Measurements from ENCODE around the gene FILIP1L.

DNA sequence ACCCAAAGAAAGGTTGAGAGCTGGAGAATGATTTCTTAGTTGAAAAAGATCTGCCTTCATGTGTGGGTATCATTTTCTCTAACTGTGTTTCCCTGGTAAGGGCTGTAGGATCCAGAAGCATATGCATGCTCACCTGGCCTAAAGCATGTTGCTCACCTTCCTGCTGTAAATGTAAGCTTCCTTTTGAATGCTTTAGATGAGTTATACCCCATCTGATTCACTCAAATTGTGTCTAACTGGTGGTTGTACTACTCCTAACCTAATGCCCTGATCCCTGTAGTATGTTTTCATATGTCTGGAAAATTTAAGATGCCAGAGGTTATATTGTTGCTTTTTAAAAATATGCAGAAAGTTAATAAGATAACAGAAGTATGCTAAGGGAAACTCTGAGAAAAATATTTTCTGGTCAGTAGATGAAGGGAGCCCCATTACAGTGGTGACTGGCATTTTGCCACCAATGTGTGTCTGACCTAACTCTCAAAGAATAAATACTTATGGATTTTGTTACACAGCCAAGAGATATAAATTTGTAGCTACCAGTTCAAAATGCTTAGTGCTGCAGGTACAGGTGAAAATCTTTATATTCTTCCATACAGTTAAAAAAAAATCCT lies 7.7 kb downstream of the FILIP1L start:
- TF ChIP-seq, protein P1, sequence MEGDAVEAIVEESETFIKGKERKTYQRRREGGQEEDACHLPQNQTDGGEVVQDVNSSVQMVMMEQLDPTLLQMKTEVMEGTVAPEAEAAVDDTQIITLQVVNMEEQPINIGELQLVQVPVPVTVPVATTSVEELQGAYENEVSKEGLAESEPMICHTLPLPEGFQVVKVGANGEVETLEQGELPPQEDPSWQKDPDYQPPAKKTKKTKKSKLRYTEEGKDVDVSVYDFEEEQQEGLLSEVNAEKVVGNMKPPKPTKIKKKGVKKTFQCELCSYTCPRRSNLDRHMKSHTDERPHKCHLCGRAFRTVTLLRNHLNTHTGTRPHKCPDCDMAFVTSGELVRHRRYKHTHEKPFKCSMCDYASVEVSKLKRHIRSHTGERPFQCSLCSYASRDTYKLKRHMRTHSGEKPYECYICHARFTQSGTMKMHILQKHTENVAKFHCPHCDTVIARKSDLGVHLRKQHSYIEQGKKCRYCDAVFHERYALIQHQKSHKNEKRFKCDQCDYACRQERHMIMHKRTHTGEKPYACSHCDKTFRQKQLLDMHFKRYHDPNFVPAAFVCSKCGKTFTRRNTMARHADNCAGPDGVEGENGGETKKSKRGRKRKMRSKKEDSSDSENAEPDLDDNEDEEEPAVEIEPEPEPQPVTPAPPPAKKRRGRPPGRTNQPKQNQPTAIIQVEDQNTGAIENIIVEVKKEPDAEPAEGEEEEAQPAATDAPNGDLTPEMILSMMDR (IDR thresholded peaks at IDR 0.05) = no peak
- no peak for TF ChIP-seq EZH2 (IDR thresholded peaks at IDR 0.05; ENCODE audit: borderline replicate concordance, insufficient read depth, low read depth, low read length, poor library complexity, severe bottlenecking)

Data from B cell (primary cell).